ENCODE results near the gene PTPN11. TPM values are rescaled to one million over a fixed set of nuclear protein-coding genes. Genes with fewer than 3 reads are reported as not detected.
"Not testable (repeated sequence)": the region's sequence is repeated elsewhere in the genome, so short reads cannot be mapped to it uniquely, and the experiment has no call there.

Gene PTPN11
- total and polyA plus RNA-seq, 3 experiments from 2014 or later, result 80.2 to 171 (median 163) TPM

GRCh38 chr12:112513471-112513870, 94.7 kb downstream of the PTPN11 start:
- Histone ChIP-seq H3K27me3 (ENCODE audit: insufficient read depth, low read length, poor library complexity, severe bottlenecking) (no peaks in the 10 kb centered on the region), H3K36me3 (ENCODE audit: insufficient read depth, low read length) (no peaks in the 10 kb centered on the region), H3K27ac (ENCODE audit: low read depth, low read length) (no peak overlapping the region), H3K9me3 (ENCODE audit: low read length) (no peaks in the 10 kb centered on the region), H3K4me3 (ENCODE audit: low read length) (no peak overlapping the region), H3K4me1 (ENCODE audit: insufficient read depth, low read length) (no peaks in the 10 kb centered on the region)
- H3K27me3 Mint-ChIP-seq, result no peaks in the 10 kb centered on the region
- peaks cover 0 to 17% (median 4%) of the 10 kb centered on the region in 3 donors for H3K36me3 Mint-ChIP-seq
- no peak overlapping the region for H3K4me3 Mint-ChIP-seq
- H3K4me1 Mint-ChIP-seq, result no peaks in the 10 kb centered on the region
- DNase-seq, result no peak
- no peak overlapping the region for H3K27ac Mint-ChIP-seq
- ChIA-PET CTCF (no interaction called here), POLR2A (no interaction called here)
- H3K9me3 Mint-ChIP-seq, result no peaks in the 10 kb centered on the region

GRCh38 chr12:112514456-112514855, 95.7 kb downstream of the PTPN11 start:
- H3K4me1 Mint-ChIP-seq, result no peaks in the 10 kb centered on the region
- Histone ChIP-seq H3K4me1 (ENCODE audit: insufficient read depth, low read length) (no peaks in the 10 kb centered on the region), H3K27ac (ENCODE audit: low read depth, low read length) (no peak overlapping the region), H3K4me3 (ENCODE audit: low read length) (no peak overlapping the region), H3K9me3 (ENCODE audit: low read length) (no peaks in the 10 kb centered on the region), H3K36me3 (ENCODE audit: insufficient read depth, low read length) (no peaks in the 10 kb centered on the region), H3K27me3 (ENCODE audit: insufficient read depth, low read length, poor library complexity, severe bottlenecking) (no peaks in the 10 kb centered on the region)
- no peak overlapping the region for H3K27ac Mint-ChIP-seq
- no peak overlapping the region for H3K4me3 Mint-ChIP-seq
- peaks cover 0 to 9% (median 2%) of the 10 kb centered on the region in 3 donors for H3K36me3 Mint-ChIP-seq
- POLR2A ChIA-PET, result no interaction called here
- H3K9me3 Mint-ChIP-seq, result no peaks in the 10 kb centered on the region
- no peak for DNase-seq
- H3K27me3 Mint-ChIP-seq, result no peaks in the 10 kb centered on the region
- CTCF ChIA-PET, result no interaction called here

- H3K27me3 Mint-ChIP-seq, result no peaks in the 10 kb centered on the region
- peaks cover 0 to 6% (median 2%) of the 10 kb centered on the region in 3 donors for H3K36me3 Mint-ChIP-seq
- CTCF ChIA-PET, result no interaction called here
- no peak overlapping the region for H3K27ac Mint-ChIP-seq
- Histone ChIP-seq H3K9me3 (ENCODE audit: low read length) (no peaks in the 10 kb centered on the region), H3K36me3 (ENCODE audit: insufficient read depth, low read length) (no peaks in the 10 kb centered on the region), H3K27me3 (ENCODE audit: insufficient read depth, low read length, poor library complexity, severe bottlenecking) (no peaks in the 10 kb centered on the region), H3K4me3 (ENCODE audit: low read length) (no peak overlapping the region), H3K27ac (ENCODE audit: low read depth, low read length) (no peak overlapping the region), H3K4me1 (ENCODE audit: insufficient read depth, low read length) (no peaks in the 10 kb centered on the region)
- H3K9me3 Mint-ChIP-seq, result no peaks in the 10 kb centered on the region
- POLR2A ChIA-PET, result no interaction called here
- H3K4me1 Mint-ChIP-seq, result no peaks in the 10 kb centered on the region
- no peak overlapping the region for H3K4me3 Mint-ChIP-seq
- DNase-seq, result no peak
These were observed 96.3 kb downstream of the PTPN11 start for GRCh38 chr12:112514926-112515642.

- Mint-ChIP-seq H3K36me3 (peaks cover 2 to 3% (median 2%) of the 10 kb centered on the region in 3 donors), H3K9me3 (no peaks in the 10 kb centered on the region), H3K27me3 (no peaks in the 10 kb centered on the region), H3K27ac (peak overlapping the region in 1 of 8 donors; percentile 24), H3K4me3 (no peak overlapping the region), H3K4me1 (no peaks in the 10 kb centered on the region)
- no peak overlapping the region for H3K27ac ChIP-seq (ENCODE audit: low read depth, low read length)
- ChIA-PET CTCF (no interaction called here), POLR2A (no interaction called here)
- H3K9me3 ChIP-seq (ENCODE audit: low read length), result no peaks in the 10 kb centered on the region
- no peaks in the 10 kb centered on the region for H3K27me3 ChIP-seq (ENCODE audit: insufficient read depth, low read length, poor library complexity, severe bottlenecking)
- no peak overlapping the region for H3K4me3 ChIP-seq (ENCODE audit: low read length)
- H3K36me3 ChIP-seq (ENCODE audit: insufficient read depth, low read length), result no peaks in the 10 kb centered on the region
- DNase-seq, result no peak
- no peaks in the 10 kb centered on the region for H3K4me1 ChIP-seq (ENCODE audit: insufficient read depth, low read length)
These were observed 97.1 kb downstream of the PTPN11 start for GRCh38 chr12:112515868-112516267.

- H3K9me3 Mint-ChIP-seq, result no peaks in the 10 kb centered on the region
- CTCF ChIA-PET, result no interaction called here
- no peaks in the 10 kb centered on the region for H3K27me3 Mint-ChIP-seq
- Histone ChIP-seq H3K4me1 (ENCODE audit: insufficient read depth, low read length) (no peaks in the 10 kb centered on the region), H3K9me3 (ENCODE audit: low read length) (no peaks in the 10 kb centered on the region), H3K27ac (ENCODE audit: low read depth, low read length) (no peak overlapping the region), H3K27me3 (ENCODE audit: insufficient read depth, low read length, poor library complexity, severe bottlenecking) (no peaks in the 10 kb centered on the region), H3K36me3 (ENCODE audit: insufficient read depth, low read length) (no peaks in the 10 kb centered on the region), H3K4me3 (ENCODE audit: low read length) (no peak overlapping the region)
- no peak overlapping the region for H3K4me3 Mint-ChIP-seq
- peaks cover 0 to 3% (median 2%) of the 10 kb centered on the region in 3 donors for H3K36me3 Mint-ChIP-seq
- H3K27ac Mint-ChIP-seq, result no peak overlapping the region
- DNase-seq, result no peak
- POLR2A ChIA-PET, result no interaction called here
- H3K4me1 Mint-ChIP-seq, result no peaks in the 10 kb centered on the region
These were observed 99.1 kb downstream of the PTPN11 start for GRCh38 chr12:112517730-112518364.

- no peaks in the 10 kb centered on the region for H3K27me3 ChIP-seq (ENCODE audit: insufficient read depth, low read length, poor library complexity, severe bottlenecking)
- Mint-ChIP-seq H3K27me3 (no peaks in the 10 kb centered on the region), H3K4me1 (no peaks in the 10 kb centered on the region), H3K27ac (no peak overlapping the region), H3K4me3 (no peak overlapping the region), H3K36me3 (peaks cover 0 to 3% (median 2%) of the 10 kb centered on the region in 3 donors), H3K9me3 (no peaks in the 10 kb centered on the region)
- no peaks in the 10 kb centered on the region for H3K9me3 ChIP-seq (ENCODE audit: low read length)
- H3K27ac ChIP-seq (ENCODE audit: low read depth, low read length), result no peak overlapping the region
- CTCF ChIA-PET, result no interaction called here
- POLR2A ChIA-PET, result no interaction called here
- H3K36me3 ChIP-seq (ENCODE audit: insufficient read depth, low read length), result no peaks in the 10 kb centered on the region
- DNase-seq, result no peak
- H3K4me1 ChIP-seq (ENCODE audit: insufficient read depth, low read length), result no peaks in the 10 kb centered on the region
- H3K4me3 ChIP-seq (ENCODE audit: low read length), result no peak overlapping the region
These were observed 99.6 kb downstream of the PTPN11 start for GRCh38 chr12:112518365-112518735.

- H3K27ac Mint-ChIP-seq; H3K9me3 Mint-ChIP-seq; CTCF ChIA-PET; H3K36me3 ChIP-seq (ENCODE audit: insufficient read depth, low read length); H3K4me3 ChIP-seq (ENCODE audit: low read length); H3K4me1 ChIP-seq (ENCODE audit: insufficient read depth, low read length); H3K27ac ChIP-seq (ENCODE audit: low read depth, low read length); POLR2A ChIA-PET; H3K9me3 ChIP-seq (ENCODE audit: low read length); H3K4me1 Mint-ChIP-seq; H3K27me3 ChIP-seq (ENCODE audit: insufficient read depth, low read length, poor library complexity, severe bottlenecking); H3K36me3 Mint-ChIP-seq; H3K4me3 Mint-ChIP-seq; DNase-seq; H3K27me3 Mint-ChIP-seq: not testable (repeated sequence)
These were observed 101.1 kb downstream of the PTPN11 start for GRCh38 chr12:112519841-112520340.

- DNase-seq, result no peak
- Histone ChIP-seq H3K36me3 (ENCODE audit: insufficient read depth, low read length) (no peaks in the 10 kb centered on the region), H3K27ac (ENCODE audit: low read depth, low read length) (no peak overlapping the region), H3K27me3 (ENCODE audit: insufficient read depth, low read length, poor library complexity, severe bottlenecking) (no peaks in the 10 kb centered on the region), H3K4me3 (ENCODE audit: low read length) (no peak overlapping the region), H3K4me1 (ENCODE audit: insufficient read depth, low read length) (no peaks in the 10 kb centered on the region), H3K9me3 (ENCODE audit: low read length) (no peaks in the 10 kb centered on the region)
- Mint-ChIP-seq H3K4me3 (no peak overlapping the region), H3K4me1 (no peaks in the 10 kb centered on the region), H3K27me3 (no peaks in the 10 kb centered on the region), H3K27ac (no peak overlapping the region), H3K36me3 (peaks cover 0 to 4% (median 3%) of the 10 kb centered on the region in 3 donors), H3K9me3 (no peaks in the 10 kb centered on the region)
- ChIA-PET POLR2A (no interaction called here), CTCF (no interaction called here)
These were observed 105.1 kb downstream of the PTPN11 start for GRCh38 chr12:112523856-112524255.

Data from CD8-positive, alpha-beta memory T cell (primary cell).